SK-N-MC (cell line): ENCODE measurements around the gene TSR3.

Experiments used
- EZH2 ChIP-seq: fragments of 200-600 bp; sonication (generic); IDR thresholded peaks from one replicate; pipeline ENCODE4 v1.6.1; 2017; ENCODE audit warnings: antibody characterized with exemption
- FOXP2 ChIP-seq: optimal IDR thresholded peaks from 2 replicates; pipeline ENCODE3; 2011; ENCODE audit warnings: mild to moderate bottlenecking, moderate library complexity; ENCODE audit not compliant: insufficient read depth; ENCODE audit errors: extremely low read length, control extremely low read depth
- POLR2AphosphoS5 ChIP-seq: IDR thresholded peaks from 2 replicates; pipeline ENCODE4 v1.6.1; 2012; ENCODE audit warnings: mild to moderate bottlenecking, low read depth, low read length, borderline replicate concordance

DNA sequence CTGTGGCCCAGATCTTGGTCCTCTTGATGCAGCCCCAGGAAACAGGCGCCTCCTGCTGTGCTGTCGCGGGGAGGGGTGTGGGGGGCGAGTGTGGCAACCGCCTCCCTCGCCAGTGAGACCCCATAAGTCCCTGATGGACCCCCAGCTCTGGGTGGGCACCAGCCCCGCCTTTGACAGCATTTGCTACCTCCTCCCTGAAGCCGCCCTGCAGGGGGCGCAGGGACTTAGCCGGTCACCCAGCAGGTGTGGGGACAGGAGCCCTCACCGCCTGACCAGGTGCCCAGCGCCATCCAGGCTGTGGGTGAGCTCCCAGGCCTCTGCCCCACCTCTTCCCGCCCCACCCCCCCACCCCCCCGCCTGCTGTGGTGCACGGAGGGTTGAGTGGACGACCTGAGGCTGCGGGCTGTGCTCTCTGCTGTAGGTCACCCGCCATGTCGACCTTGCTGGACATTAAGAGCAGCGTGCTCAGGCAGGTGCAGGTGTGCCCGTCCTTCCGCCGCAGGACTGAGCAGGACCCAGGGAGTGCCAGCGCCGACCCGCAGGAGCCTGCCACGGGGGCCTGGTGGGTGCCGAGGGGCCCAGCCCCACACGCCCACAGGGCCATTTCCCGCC, 13.5 kb downstream of the TSR3 start:
- TF ChIP-seq POLR2AphosphoS5, result no peak
- no peak for TF ChIP-seq EZH2
- TF ChIP-seq FOXP2, result no peak
